ENCODE measurements around the gene ARHGAP6.

The ARHGAP6 gene

DNA sequence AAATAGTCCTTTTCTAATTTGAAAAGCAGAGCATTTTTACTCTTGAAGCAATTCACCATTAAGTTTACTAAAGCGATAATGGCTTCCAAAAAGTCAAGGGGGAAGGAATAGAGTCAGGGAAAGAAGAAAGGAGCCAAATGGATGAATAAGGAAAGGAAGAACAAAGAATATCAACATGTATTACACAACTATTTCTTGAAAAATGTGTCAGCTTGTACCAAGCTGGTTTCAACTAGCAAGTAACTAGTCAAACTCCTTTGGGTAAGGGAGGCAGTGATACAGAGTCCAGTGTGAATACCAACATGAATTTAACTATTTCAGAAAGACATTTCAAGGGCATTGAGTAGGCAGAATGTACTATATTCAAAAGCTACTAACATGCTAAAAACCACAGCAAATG lies 112.1 kb downstream of the ARHGAP6 start:
- H3K4me3 ChIP-seq: no peak overlapping the region
- H3K9me3 ChIP-seq: no peaks in the 10 kb centered on the region
- intact Hi-C loops (cut with DNase I; ENCODE audit: low total_unique reads): no loop called here
- TF ChIP-seq, protein P1, sequence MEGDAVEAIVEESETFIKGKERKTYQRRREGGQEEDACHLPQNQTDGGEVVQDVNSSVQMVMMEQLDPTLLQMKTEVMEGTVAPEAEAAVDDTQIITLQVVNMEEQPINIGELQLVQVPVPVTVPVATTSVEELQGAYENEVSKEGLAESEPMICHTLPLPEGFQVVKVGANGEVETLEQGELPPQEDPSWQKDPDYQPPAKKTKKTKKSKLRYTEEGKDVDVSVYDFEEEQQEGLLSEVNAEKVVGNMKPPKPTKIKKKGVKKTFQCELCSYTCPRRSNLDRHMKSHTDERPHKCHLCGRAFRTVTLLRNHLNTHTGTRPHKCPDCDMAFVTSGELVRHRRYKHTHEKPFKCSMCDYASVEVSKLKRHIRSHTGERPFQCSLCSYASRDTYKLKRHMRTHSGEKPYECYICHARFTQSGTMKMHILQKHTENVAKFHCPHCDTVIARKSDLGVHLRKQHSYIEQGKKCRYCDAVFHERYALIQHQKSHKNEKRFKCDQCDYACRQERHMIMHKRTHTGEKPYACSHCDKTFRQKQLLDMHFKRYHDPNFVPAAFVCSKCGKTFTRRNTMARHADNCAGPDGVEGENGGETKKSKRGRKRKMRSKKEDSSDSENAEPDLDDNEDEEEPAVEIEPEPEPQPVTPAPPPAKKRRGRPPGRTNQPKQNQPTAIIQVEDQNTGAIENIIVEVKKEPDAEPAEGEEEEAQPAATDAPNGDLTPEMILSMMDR (IDR thresholded peaks at IDR 0.05): no peak
- no peaks in the 10 kb centered on the region for H3K27me3 ChIP-seq
- no peaks in the 10 kb centered on the region for H3K36me3 ChIP-seq
- no peak for DNase-seq
- H3K4me1 ChIP-seq: no peaks in the 10 kb centered on the region
- H3K27ac ChIP-seq: no peak overlapping the region

DNA sequence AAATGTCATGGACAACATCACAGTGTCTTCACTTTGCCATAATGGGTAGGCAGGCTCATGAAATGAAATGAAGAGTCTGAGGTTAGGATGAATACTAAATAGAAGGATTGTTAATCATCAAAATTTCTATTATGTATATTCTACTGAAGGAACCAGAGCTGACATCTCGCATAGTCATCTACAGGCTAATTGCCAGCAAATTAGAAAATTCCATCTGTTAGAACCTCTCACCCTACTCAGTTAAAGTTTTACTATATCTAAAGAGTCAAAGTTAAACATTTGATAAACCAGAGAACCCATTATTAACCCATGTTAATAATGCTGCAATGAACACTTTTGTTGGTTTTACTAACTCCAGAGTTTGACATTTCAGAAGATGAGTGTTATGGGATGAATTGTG lies 114.6 kb downstream of the ARHGAP6 start:
- Histone ChIP-seq H3K27me3 (no peaks in the 10 kb centered on the region), H3K4me3 (no peak overlapping the region), H3K27ac (no peak overlapping the region), H3K9me3 (peaks cover 0 to 4% (median 0%) of the 10 kb centered on the region in 3 donors), H3K36me3 (no peaks in the 10 kb centered on the region), H3K4me1 (no peaks in the 10 kb centered on the region)
- intact Hi-C loops (cut with DNase I; ENCODE audit: low total_unique reads): no loop called here
- TF ChIP-seq, protein P1 (IDR thresholded peaks at IDR 0.05): no peak
- DNase-seq: no peak

DNA sequence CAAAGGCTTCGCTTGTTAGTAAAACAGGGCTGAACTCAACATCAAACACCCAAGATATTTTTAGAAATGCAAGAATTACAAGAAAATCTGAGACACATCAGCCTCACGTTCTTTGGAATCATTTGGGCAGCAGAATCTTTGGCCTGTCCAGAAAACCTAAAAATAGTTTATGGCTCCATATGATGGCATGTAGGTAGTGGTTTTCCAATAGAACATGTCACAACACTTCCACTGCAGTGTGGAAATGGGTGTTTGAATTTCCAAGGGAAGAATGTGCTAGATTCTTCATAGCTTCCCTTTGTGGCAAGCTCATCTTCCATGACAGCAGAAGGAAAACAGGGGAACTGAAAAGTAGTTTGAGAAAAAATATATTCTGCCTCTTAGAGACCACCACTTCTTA lies 118.8 kb downstream of the ARHGAP6 start:
- TF ChIP-seq, protein P1 (IDR thresholded peaks at IDR 0.05): no peak
- Histone ChIP-seq H3K27ac (no peak overlapping the region), H3K36me3 (no peaks in the 10 kb centered on the region), H3K27me3 (no peaks in the 10 kb centered on the region), H3K4me3 (no peak overlapping the region), H3K4me1 (no peaks in the 10 kb centered on the region), H3K9me3 (peaks cover 0 to 4% (median 0%) of the 10 kb centered on the region in 3 donors)
- intact Hi-C loops (cut with DNase I; ENCODE audit: low total_unique reads): no loop called here
- DNase-seq: no peak

DNA sequence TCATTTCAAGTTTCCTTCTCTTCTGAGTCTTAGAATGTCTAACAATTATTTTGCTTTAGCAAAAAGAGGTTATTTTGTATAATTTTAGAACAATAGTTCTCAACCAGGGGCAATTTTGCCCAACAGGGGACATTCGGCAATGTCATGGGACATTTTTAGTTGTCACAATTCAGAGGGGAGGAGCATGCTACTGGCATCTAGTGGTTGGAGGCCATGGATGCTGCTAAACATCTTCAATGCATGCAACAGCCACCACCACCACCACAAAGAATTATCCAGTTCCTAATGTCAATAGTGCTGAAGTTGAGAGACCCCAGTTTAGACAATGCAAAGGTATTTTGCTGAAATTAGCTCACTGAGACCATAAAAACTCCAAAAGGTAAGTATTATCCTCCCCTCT lies 122.5 kb downstream of the ARHGAP6 start:
- TF ChIP-seq, protein P1 (IDR thresholded peaks at IDR 0.05): no peak
- no peak for DNase-seq
- H3K27me3 ChIP-seq: no peaks in the 10 kb centered on the region
- no peaks in the 10 kb centered on the region for H3K36me3 ChIP-seq
- intact Hi-C loops (cut with DNase I; ENCODE audit: low total_unique reads): no loop called here
- no peaks in the 10 kb centered on the region for H3K4me1 ChIP-seq
- H3K9me3 ChIP-seq: peaks cover 0 to 4% (median 0%) of the 10 kb centered on the region in 3 donors
- no peak overlapping the region for H3K4me3 ChIP-seq
- H3K27ac ChIP-seq: no peak overlapping the region

DNA sequence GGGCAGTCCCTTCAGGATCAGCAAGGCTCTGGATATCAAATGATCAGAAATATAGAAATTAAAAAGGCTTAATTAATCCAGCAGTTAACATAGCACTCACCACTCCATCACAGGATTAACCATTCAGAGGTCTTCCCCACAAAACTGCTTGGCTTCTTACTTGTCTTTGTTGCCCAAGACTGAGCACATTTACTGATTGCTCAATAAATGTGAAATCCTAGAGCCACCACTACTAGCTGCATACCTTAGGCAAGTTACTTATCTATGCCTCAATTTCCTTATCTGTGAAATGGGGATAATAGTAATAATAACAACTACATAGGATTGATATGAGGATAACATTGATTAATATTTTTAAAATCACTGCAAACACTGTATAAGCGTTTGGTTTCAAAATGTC lies 124.2 kb downstream of the ARHGAP6 start:
- no peaks in the 10 kb centered on the region for H3K9me3 ChIP-seq
- no peak overlapping the region for H3K27ac ChIP-seq
- no peaks in the 10 kb centered on the region for H3K36me3 ChIP-seq
- intact Hi-C loops (cut with DNase I; ENCODE audit: low total_unique reads): no loop called here
- TF ChIP-seq, protein P1 (IDR thresholded peaks at IDR 0.05): no peak
- no peaks in the 10 kb centered on the region for H3K4me1 ChIP-seq
- no peak overlapping the region for H3K4me3 ChIP-seq
- DNase-seq: no peak
- H3K27me3 ChIP-seq: no peaks in the 10 kb centered on the region
